Activated T-helper 1 cell treated with anti-CD3 and anti-CD28 coated beads, Interleukin-12 subunit alpha, Interleukin-12 subunit beta, Interleukin-2, Interleukin-4 antibody, amounts not matched to agents 30 ng/mL and 10 ng/mL and 1 ng/mL, durations not matched to agents 14 hours and 24 hours and 36 hours (primary cell): Measurements from ENCODE around the gene AP2A2. TPM values are rescaled to one million over a fixed set of nuclear protein-coding genes. Genes with fewer than 3 reads are reported as not detected.
"Not testable (repeated sequence)": the region's sequence is repeated elsewhere in the genome, so short reads cannot be mapped to it uniquely, and the experiment has no call there.

Experiments
- DNase-seq: peaks from one replicate; pipeline ENCODE4 v3.0.0; 2021; ENCODE audit warnings: low spot score
- H3K27ac Mint-ChIP-seq: one replicate; pipeline ENCODE4 v1.8.0; 2021; ENCODE audit warnings: mild to moderate bottlenecking, mixed read lengths
- H3K27me3 Mint-ChIP-seq: one replicate; pipeline ENCODE4 v1.8.0; 2022; ENCODE audit warnings: mild to moderate bottlenecking, moderate library complexity, mixed read lengths; ENCODE audit not compliant: insufficient read depth
- H3K36me3 Mint-ChIP-seq: one replicate; pipeline ENCODE4 v1.8.0; 2021; ENCODE audit warnings: low read depth, mixed read lengths
- H3K4me1 Mint-ChIP-seq: one replicate; pipeline ENCODE4 v1.8.0; 2021; ENCODE audit warnings: low read depth, mixed read lengths
- H3K4me3 Mint-ChIP-seq: one replicate; pipeline ENCODE4 v1.8.0; 2021; ENCODE audit warnings: mild to moderate bottlenecking, moderate library complexity, mixed read lengths
- H3K9me3 Mint-ChIP-seq: one replicate; pipeline ENCODE4 v1.8.0; 2021; ENCODE audit warnings: mixed read lengths
- intact Hi-C: fragments of 100-400 bp; cut with micrococcal nuclease; formaldehyde crosslinking; loops from one replicate; pipeline ENCODE4 v1.15.1; 2024
- total RNA-seq: library from RNA; stranded (reverse); gene quantifications from 2 replicates; pipeline ENCODE4 v1.2.3, GENCODE V29; 2022

Gene AP2A2
- total RNA-seq, 1 donor from 2014 or later: 60.4 TPM

- DNase-seq: no peak
- H3K27me3 Mint-ChIP-seq: no peaks in the 10 kb centered on the region
Measured at GRCh38 chr11:955154-956063, 29.7 kb downstream of the AP2A2 start.

GRCh38 chr11:957212-957920 is 31.7 kb downstream of the AP2A2 start:
- intact Hi-C loops: no loop called here
- H3K4me1 Mint-ChIP-seq: no peaks in the 10 kb centered on the region
- H3K4me3 Mint-ChIP-seq: no peak overlapping the region
- DNase-seq: no peak
- H3K27ac Mint-ChIP-seq: no peak overlapping the region
- H3K9me3 Mint-ChIP-seq: no peaks in the 10 kb centered on the region
- peaks cover 6% of the 10 kb centered on the region for H3K36me3 Mint-ChIP-seq
- H3K27me3 Mint-ChIP-seq: no peaks in the 10 kb centered on the region

More at GRCh38 chr11:955154-956063, 29.7 kb downstream of the AP2A2 start:
- H3K4me1 Mint-ChIP-seq: no peaks in the 10 kb centered on the region
- no peak overlapping the region for H3K4me3 Mint-ChIP-seq
- no peaks in the 10 kb centered on the region for H3K36me3 Mint-ChIP-seq
- intact Hi-C loops: no loop called here
- H3K27ac Mint-ChIP-seq: peak overlapping the region; percentile 4
- H3K9me3 Mint-ChIP-seq: no peaks in the 10 kb centered on the region

DNA sequence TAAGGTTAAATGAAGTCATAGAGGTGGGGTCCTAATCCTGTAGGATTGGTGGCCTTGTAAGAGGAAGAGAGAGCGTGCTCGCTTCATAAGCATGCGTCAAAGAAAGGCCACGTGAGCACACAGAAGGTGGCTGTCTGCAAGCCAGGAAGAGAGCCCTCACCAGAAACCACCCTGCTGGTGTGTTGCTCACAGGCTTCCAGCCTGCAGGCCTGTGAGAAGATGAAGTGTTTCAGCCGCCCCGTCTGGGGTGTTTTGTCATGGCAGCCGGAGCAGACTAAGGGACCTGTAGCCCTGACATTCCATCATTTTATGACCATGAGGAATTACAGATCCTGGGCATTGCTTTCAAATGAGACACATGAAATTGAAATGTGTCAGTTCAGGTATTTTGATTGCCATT is 32.4 kb downstream of the AP2A2 start:
- intact Hi-C loops: no loop called here
- H3K4me1 Mint-ChIP-seq: no peaks in the 10 kb centered on the region
- no peaks in the 10 kb centered on the region for H3K27me3 Mint-ChIP-seq
- H3K9me3 Mint-ChIP-seq: no peaks in the 10 kb centered on the region
- H3K4me3 Mint-ChIP-seq: no peak overlapping the region
- H3K27ac Mint-ChIP-seq: no peak overlapping the region
- peaks cover 8% of the 10 kb centered on the region for H3K36me3 Mint-ChIP-seq
- DNase-seq: no peak

DNA sequence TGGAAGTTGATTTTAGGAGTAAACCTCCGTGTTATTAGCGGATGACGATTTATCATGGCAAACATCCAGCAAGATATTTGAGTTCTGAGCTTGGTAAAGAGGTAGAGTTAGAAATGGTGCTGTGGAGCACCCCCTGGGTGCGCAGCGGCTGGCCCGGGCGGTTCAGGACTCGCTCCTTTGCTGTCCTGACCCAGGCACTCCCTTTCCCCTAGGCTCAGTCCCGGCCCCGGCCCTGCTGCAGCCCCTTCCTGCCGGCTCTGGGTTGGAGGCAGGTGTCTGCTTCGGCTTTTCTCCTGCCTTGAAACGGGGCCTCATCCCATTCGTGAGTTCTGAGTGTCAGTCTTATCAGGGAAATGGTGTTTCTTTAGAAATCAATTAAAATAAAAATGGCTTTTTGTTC is 33.4 kb downstream of the AP2A2 start:
- no peaks in the 10 kb centered on the region for H3K4me1 Mint-ChIP-seq
- H3K36me3 Mint-ChIP-seq: peaks cover 13% of the 10 kb centered on the region
- H3K27ac Mint-ChIP-seq: no peak overlapping the region
- no peak for DNase-seq
- H3K4me3 Mint-ChIP-seq: no peak overlapping the region
- intact Hi-C loops: no loop called here
- H3K9me3 Mint-ChIP-seq: no peaks in the 10 kb centered on the region
- no peaks in the 10 kb centered on the region for H3K27me3 Mint-ChIP-seq

GRCh38 chr11:959608-960007 is 33.9 kb downstream of the AP2A2 start:
- Mint-ChIP-seq H3K27me3 (no peaks in the 10 kb centered on the region), H3K36me3 (peaks cover 18% of the 10 kb centered on the region), H3K27ac (no peak overlapping the region), H3K4me3 (no peak overlapping the region), H3K4me1 (no peaks in the 10 kb centered on the region), H3K9me3 (no peaks in the 10 kb centered on the region)
- intact Hi-C loops: no loop called here
- DNase-seq: no peak

- peaks cover 24% of the 10 kb centered on the region for H3K36me3 Mint-ChIP-seq
- intact Hi-C loops, H3K27me3 Mint-ChIP-seq, H3K4me3 Mint-ChIP-seq, DNase-seq, H3K4me1 Mint-ChIP-seq, H3K27ac Mint-ChIP-seq, H3K9me3 Mint-ChIP-seq: not testable (repeated sequence)
Measured at GRCh38 chr11:961310-961920, 35.7 kb downstream of the AP2A2 start.

DNA sequence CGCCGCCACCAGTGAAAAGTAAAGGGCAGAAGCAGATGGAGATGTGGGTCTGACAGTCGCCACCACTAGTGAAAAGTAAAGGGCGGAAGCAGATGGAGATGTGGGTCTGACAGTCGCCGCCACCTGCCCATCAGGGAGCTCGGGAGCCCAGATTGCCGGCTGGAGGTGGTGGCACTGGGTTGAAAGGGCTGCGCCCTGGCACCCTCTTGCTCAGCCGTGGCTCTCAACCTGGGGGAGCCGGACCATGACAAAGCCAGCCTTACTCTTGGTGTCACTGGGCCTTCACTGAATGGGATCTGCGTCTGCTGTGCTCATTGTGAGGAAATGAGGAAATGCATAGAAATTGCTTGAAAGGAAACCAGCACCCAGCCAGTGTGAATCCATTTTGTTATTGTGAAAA is 36.3 kb downstream of the AP2A2 start:
- no peaks in the 10 kb centered on the region for H3K9me3 Mint-ChIP-seq
- no peak for DNase-seq
- H3K27me3 Mint-ChIP-seq: no peaks in the 10 kb centered on the region
- no peaks in the 10 kb centered on the region for H3K4me1 Mint-ChIP-seq
- intact Hi-C loops: no loop called here
- H3K4me3 Mint-ChIP-seq: no peak overlapping the region
- H3K27ac Mint-ChIP-seq: no peak overlapping the region
- peaks cover 27% of the 10 kb centered on the region for H3K36me3 Mint-ChIP-seq

GRCh38 chr11:962688-963087 is 37.0 kb downstream of the AP2A2 start:
- no peak for DNase-seq
- intact Hi-C loops: no loop called here
- Mint-ChIP-seq H3K9me3 (no peaks in the 10 kb centered on the region), H3K4me1 (no peaks in the 10 kb centered on the region), H3K27me3 (no peaks in the 10 kb centered on the region), H3K4me3 (no peak overlapping the region), H3K36me3 (peaks cover 27% of the 10 kb centered on the region), H3K27ac (no peak overlapping the region)

GRCh38 chr11:963852-964251 is 38.2 kb downstream of the AP2A2 start:
- H3K4me3 Mint-ChIP-seq: no peak overlapping the region
- peaks cover 27% of the 10 kb centered on the region for H3K36me3 Mint-ChIP-seq
- H3K27me3 Mint-ChIP-seq: no peaks in the 10 kb centered on the region
- intact Hi-C loops: no loop called here
- H3K4me1 Mint-ChIP-seq: no peaks in the 10 kb centered on the region
- no peaks in the 10 kb centered on the region for H3K9me3 Mint-ChIP-seq
- no peak for DNase-seq
- no peak overlapping the region for H3K27ac Mint-ChIP-seq

GRCh38 chr11:965206-965775 is 39.6 kb downstream of the AP2A2 start:
- H3K9me3 Mint-ChIP-seq: no peaks in the 10 kb centered on the region
- no peaks in the 10 kb centered on the region for H3K27me3 Mint-ChIP-seq
- peaks cover 31% of the 10 kb centered on the region for H3K36me3 Mint-ChIP-seq
- peaks cover 8% of the 10 kb centered on the region for H3K4me1 Mint-ChIP-seq
- DNase-seq: no peak
- no peak overlapping the region for H3K4me3 Mint-ChIP-seq
- H3K27ac Mint-ChIP-seq: no peak overlapping the region
- intact Hi-C loops: no loop called here

- Mint-ChIP-seq H3K27me3 (no peaks in the 10 kb centered on the region), H3K36me3 (peaks cover 31% of the 10 kb centered on the region), H3K4me3 (no peak overlapping the region), H3K9me3 (no peaks in the 10 kb centered on the region), H3K4me1 (peaks cover 18% of the 10 kb centered on the region), H3K27ac (no peak overlapping the region)
- intact Hi-C loops: no loop called here
- DNase-seq: no peak
Measured at GRCh38 chr11:967995-968751, 42.5 kb downstream of the AP2A2 start.

DNA sequence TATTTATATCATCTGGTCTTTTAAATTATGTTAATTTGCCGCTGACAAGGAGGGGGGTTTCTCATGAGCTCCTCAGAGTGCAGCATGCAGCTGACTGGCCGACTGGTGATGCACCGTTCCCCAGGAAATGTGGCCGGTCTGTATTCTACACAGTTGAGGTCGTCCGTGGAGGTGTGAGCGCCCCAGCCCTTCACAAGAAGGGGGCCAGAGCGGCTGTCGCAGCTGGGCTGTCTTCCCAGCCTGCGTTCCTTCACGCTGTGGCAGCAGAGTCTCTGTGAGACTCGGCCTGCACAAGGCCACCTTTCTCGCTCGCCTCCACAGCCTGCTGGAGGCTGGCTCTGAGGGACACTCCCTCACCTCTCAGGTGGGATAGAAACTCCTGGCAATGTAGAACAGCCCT is 43.2 kb downstream of the AP2A2 start:
- Mint-ChIP-seq H3K4me1 (peaks cover 18% of the 10 kb centered on the region), H3K9me3 (no peaks in the 10 kb centered on the region), H3K27me3 (no peaks in the 10 kb centered on the region), H3K36me3 (peaks cover 29% of the 10 kb centered on the region), H3K27ac (no peak overlapping the region), H3K4me3 (no peak overlapping the region)
- no peak for DNase-seq
- intact Hi-C loops: no loop called here
